GM18951 (cell line): ENCODE results near the gene VPS11.

ENCODE experiments used
- POLR2A ChIP-seq: IDR thresholded peaks from 4 replicates; pipeline ENCODE4 v1.6.1; 2011; ENCODE audit warnings: mild to moderate bottlenecking; ENCODE audit not compliant: insufficient read length, insufficient read depth; ENCODE audit errors: extremely low read depth
- in situ Hi-C: fragments of 300-500 bp; cut with MboI; formaldehyde crosslinking; loops from one replicate; pipeline ENCODE4 v1.12.0; 2022; ENCODE audit warnings: low sequenced_read_pairs, mixed read lengths, inconsistent platforms; ENCODE audit not compliant: unreplicated experiment

Gene VPS11

GRCh38 chr11:119118946-119119345, 51.3 kb downstream of the VPS11 start:
- no peak for TF ChIP-seq POLR2A
- in situ Hi-C loops, result no loop called here

GRCh38 chr11:119120639-119121007, 53.0 kb downstream of the VPS11 start:
- in situ Hi-C loops, result no loop called here
- no peak for TF ChIP-seq POLR2A

- in situ Hi-C loops, result no loop called here
- TF ChIP-seq POLR2A, result peak; percentile 81
These were observed 53.6 kb downstream of the VPS11 start, which contains the start of gene HINFP for GRCh38 chr11:119121008-119121810. Gene HINFP (plus strand): TSS chr11:119121580. CDS start chr11:119126945, 5,365 bp downstream.

GRCh38 chr11:119121811-119122124, 54.1 kb downstream of the VPS11 start:
- no peak for TF ChIP-seq POLR2A

GRCh38 chr11:119125821-119126220, 58.2 kb downstream of the VPS11 start:
- TF ChIP-seq POLR2A, result no peak
- in situ Hi-C loops, result no loop called here

More at GRCh38 chr11:119121811-119122124, 54.1 kb downstream of the VPS11 start:
- in situ Hi-C loops, result no loop called here

- in situ Hi-C loops, result no loop called here
- no peak for TF ChIP-seq POLR2A
These were observed 59.2 kb downstream of the VPS11 start for GRCh38 chr11:119126675-119127268.

- in situ Hi-C loops, result no loop called here
- no peak for TF ChIP-seq POLR2A
These were observed 63.0 kb downstream of the VPS11 start for GRCh38 chr11:119130662-119131061.
